Glutamatergic neuron (in vitro differentiated cells): Measurements from ENCODE around the gene TGFBRAP1. TPM values are rescaled to one million over a fixed set of nuclear protein-coding genes. Genes with fewer than 3 reads are reported as not detected.
"Not testable (repeated sequence)": the region's sequence is repeated elsewhere in the genome, so short reads cannot be mapped to it uniquely, and the experiment has no call there.

ENCODE experiments used
- DNase-seq: peaks from one replicate; pipeline ENCODE4 v3.0.0; 2022
- H3K27ac Mint-ChIP-seq: one replicate; pipeline ENCODE4 v1.8.0; 2020; ENCODE audit warnings: mild to moderate bottlenecking, mixed read lengths, inconsistent platforms; ENCODE audit not compliant: unreplicated experiment
- H3K27me3 Mint-ChIP-seq: one replicate; pipeline ENCODE4 v1.8.0; 2020; ENCODE audit warnings: mild to moderate bottlenecking, moderate library complexity, mixed read lengths, inconsistent platforms; ENCODE audit not compliant: unreplicated experiment
- H3K36me3 Mint-ChIP-seq: one replicate; pipeline ENCODE4 v1.8.0; 2020; ENCODE audit warnings: mild to moderate bottlenecking, mixed read lengths, inconsistent platforms; ENCODE audit not compliant: unreplicated experiment
- H3K4me1 Mint-ChIP-seq: one replicate; pipeline ENCODE4 v1.8.0; 2020; ENCODE audit warnings: mild to moderate bottlenecking, low read depth, mixed read lengths, inconsistent platforms; ENCODE audit not compliant: unreplicated experiment
- H3K4me3 Mint-ChIP-seq: one replicate; pipeline ENCODE4 v1.8.0; 2020; ENCODE audit warnings: mild to moderate bottlenecking, mixed read lengths, inconsistent platforms; ENCODE audit not compliant: unreplicated experiment
- H3K9me3 Mint-ChIP-seq: one replicate; pipeline ENCODE4 v1.8.0; 2020; ENCODE audit warnings: mild to moderate bottlenecking, moderate library complexity, mixed read lengths, inconsistent platforms; ENCODE audit not compliant: unreplicated experiment
- CTCF ChIP-seq: fragments of 200-600 bp; sonication (generic); IDR thresholded peaks from one replicate; pipeline ENCODE4 v1.5.0; 2021; ENCODE audit not compliant: partially characterized antibody, unreplicated experiment
- total RNA-seq: library from RNA; stranded (reverse); fragmentation: NEBNext Ultra II Directional; extraction: Animal tissue kit (Norgen Biotek cat#: 25700); gene quantifications from one replicate; pipeline ENCODE4 v1.2.1, GENCODE V29; 2021; ENCODE audit not compliant: unreplicated experiment

Gene TGFBRAP1
- total RNA-seq, 1 donor from 2014 or later = 14.9 TPM

- H3K4me1 Mint-ChIP-seq = no peaks in the 10 kb centered on the region
- peaks cover 2% of the 10 kb centered on the region for H3K9me3 Mint-ChIP-seq
- H3K36me3 Mint-ChIP-seq = no peaks in the 10 kb centered on the region
- no peak for TF ChIP-seq CTCF
- no peak overlapping the region for H3K27ac Mint-ChIP-seq
- H3K27me3 Mint-ChIP-seq = peaks cover 2% of the 10 kb centered on the region
- no peak for DNase-seq
- H3K4me3 Mint-ChIP-seq = no peak overlapping the region
Measured at GRCh38 chr2:105256431-105257047, 73.0 kb downstream of the TGFBRAP1 start.

- Mint-ChIP-seq H3K36me3 (no peaks in the 10 kb centered on the region), H3K4me1 (no peaks in the 10 kb centered on the region), H3K9me3 (peaks cover 2% of the 10 kb centered on the region), H3K4me3 (no peak overlapping the region), H3K27ac (no peak overlapping the region), H3K27me3 (peaks cover 2% of the 10 kb centered on the region)
- TF ChIP-seq CTCF = no peak
- DNase-seq = no peak
Measured at GRCh38 chr2:105255979-105256378, 73.6 kb downstream of the TGFBRAP1 start.

- no peak for DNase-seq
- Mint-ChIP-seq H3K9me3 (peaks cover 2% of the 10 kb centered on the region), H3K27ac (no peak overlapping the region), H3K4me3 (no peak overlapping the region), H3K4me1 (no peaks in the 10 kb centered on the region), H3K36me3 (peaks cover 1% of the 10 kb centered on the region), H3K27me3 (peaks cover 2% of the 10 kb centered on the region)
- TF ChIP-seq CTCF = no peak
Measured at GRCh38 chr2:105254531-105255210, 74.9 kb downstream of the TGFBRAP1 start.

GRCh38 chr2:105252271-105252670, 77.3 kb downstream of the TGFBRAP1 start:
- H3K4me3 Mint-ChIP-seq = no peak overlapping the region
- H3K4me1 Mint-ChIP-seq = peaks cover 1% of the 10 kb centered on the region
- peaks cover 4% of the 10 kb centered on the region for H3K27me3 Mint-ChIP-seq
- no peak for DNase-seq
- H3K36me3 Mint-ChIP-seq = peaks cover 7% of the 10 kb centered on the region
- no peak overlapping the region for H3K27ac Mint-ChIP-seq
- no peak for TF ChIP-seq CTCF
- peaks cover 10% of the 10 kb centered on the region for H3K9me3 Mint-ChIP-seq

GRCh38 chr2:105251016-105251648, 78.4 kb downstream of the TGFBRAP1 start:
- H3K4me1 Mint-ChIP-seq, H3K27me3 Mint-ChIP-seq, H3K4me3 Mint-ChIP-seq, DNase-seq, H3K27ac Mint-ChIP-seq, H3K9me3 Mint-ChIP-seq, H3K36me3 Mint-ChIP-seq: not testable (repeated sequence)
